Daoy (cell line): ENCODE measurements around the gene PCDHA10. TPM values are rescaled to one million over a fixed set of nuclear protein-coding genes. Genes with fewer than 3 reads are reported as not detected.
"Not testable (repeated sequence)": the region's sequence is repeated elsewhere in the genome, so short reads cannot be mapped to it uniquely, and the experiment has no call there.

ENCODE experiments used
- DNase-seq: peaks from one replicate; pipeline ENCODE4 v3.0.0-alpha.2; 2015; ENCODE audit warnings: low read depth
- total RNA-seq: library from RNA; depleted of rRNA; stranded (reverse); fragments of >200 nt; shearing (Covaris generic); gene quantifications from 2 replicates; pipeline ENCODE4 v1.2.3, GENCODE V29; 2014

Gene PCDHA10
- total RNA-seq, 1 experiment from 2014 or later = 3.3 TPM

- DNase-seq = no peak
Measured at GRCh38 chr5:140842798-140843733, 12.6 kb upstream of the PCDHA10 start.

- DNase-seq = not testable (repeated sequence)
Measured at GRCh38 chr5:140848139-140849102, 7.3 kb upstream of the PCDHA10 start, which contains the start of gene PCDHA9. Gene PCDHA9 (plus strand): TSS chr5:140848382. CDS start chr5:140848496, 114 bp downstream.

GRCh38 chr5:140849831-140850634 is 5.7 kb upstream of the PCDHA10 start:
- DNase-seq = not testable (repeated sequence)

GRCh38 chr5:140857177-140857986 is 1.7 kb downstream of the PCDHA10 start:
- no peak for DNase-seq

GRCh38 chr5:140857987-140858240 is 2.2 kb downstream of the PCDHA10 start:
- DNase-seq = no peak

- no peak for DNase-seq
Measured at GRCh38 chr5:140862441-140863295, 7.0 kb downstream of the PCDHA10 start.

GRCh38 chr5:140868721-140869554 is 13.2 kb downstream of the PCDHA10 start, which contains the start of gene PCDHA11:
Gene PCDHA11 (plus strand): TSS chr5:140868957. CDS start chr5:140869104, 147 bp downstream.
- DNase-seq = peak; percentile 50

- DNase-seq = no peak
Measured at GRCh38 chr5:140869555-140869886, 13.8 kb downstream of the PCDHA10 start.

- no peak for DNase-seq
Measured at GRCh38 chr5:140870221-140871201, 14.8 kb downstream of the PCDHA10 start.

GRCh38 chr5:140875085-140876065 is 19.7 kb downstream of the PCDHA10 start, which contains the start of gene PCDHA12:
Gene PCDHA12 (plus strand): TSS chr5:140875308. CDS start chr5:140875473, 165 bp downstream.
- no peak for DNase-seq

- DNase-seq = not testable (repeated sequence)
Measured at GRCh38 chr5:140876541-140877261, 21.0 kb downstream of the PCDHA10 start.

GRCh38 chr5:140877262-140877581 is 21.5 kb downstream of the PCDHA10 start:
- no peak for DNase-seq

GRCh38 chr5:140881889-140882590 is 26.3 kb downstream of the PCDHA10 start, which contains the start of gene PCDHA13:
Gene PCDHA13 (plus strand): TSS chr5:140882124. CDS start chr5:140882269, 145 bp downstream.
- DNase-seq = no peak

- DNase-seq = no peak
Measured at GRCh38 chr5:140882591-140882899, 26.8 kb downstream of the PCDHA10 start.

- no peak for DNase-seq
Measured at GRCh38 chr5:140883373-140883772, 27.7 kb downstream of the PCDHA10 start.
